ENCODE results near the gene SMAP1.
"Not testable (repeated sequence)": the region's sequence is repeated elsewhere in the genome, so short reads cannot be mapped to it uniquely, and the experiment has no call there.

The SMAP1 gene

GRCh38 chr6:70684794-70685493 is 17.3 kb downstream of the SMAP1 start:
- FAIRE-seq = no peak

- FAIRE-seq = no peak
Measured at GRCh38 chr6:70685494-70686180, 18.0 kb downstream of the SMAP1 start.

GRCh38 chr6:70686548-70687133 is 19.0 kb downstream of the SMAP1 start:
- peak; percentile 90 for FAIRE-seq

- no peak for FAIRE-seq
Measured at GRCh38 chr6:70693887-70694286, 26.2 kb downstream of the SMAP1 start.

- FAIRE-seq = no peak
Measured at GRCh38 chr6:70694371-70694770, 26.7 kb downstream of the SMAP1 start.

GRCh38 chr6:70700922-70701876 is 33.5 kb downstream of the SMAP1 start:
- no peak for FAIRE-seq

GRCh38 chr6:70705772-70706171 is 38.1 kb downstream of the SMAP1 start:
- no peak for FAIRE-seq

GRCh38 chr6:70706491-70707123 is 38.9 kb downstream of the SMAP1 start:
- peak; percentile 55 for FAIRE-seq

- FAIRE-seq = no peak
Measured at GRCh38 chr6:70707893-70708292, 40.2 kb downstream of the SMAP1 start.

- FAIRE-seq = no peak
Measured at GRCh38 chr6:70708448-70708847, 40.8 kb downstream of the SMAP1 start.

GRCh38 chr6:70709826-70710225 is 42.1 kb downstream of the SMAP1 start:
- FAIRE-seq = no peak

- no peak for FAIRE-seq
Measured at GRCh38 chr6:70714716-70715257, 47.1 kb downstream of the SMAP1 start.

GRCh38 chr6:70717038-70717801 is 49.5 kb downstream of the SMAP1 start:
- FAIRE-seq = no peak

- no peak for FAIRE-seq
Measured at GRCh38 chr6:70724524-70724923, 56.8 kb downstream of the SMAP1 start.

GRCh38 chr6:70725817-70726415 is 58.2 kb downstream of the SMAP1 start:
- no peak for FAIRE-seq

- FAIRE-seq = no peak
Measured at GRCh38 chr6:70734381-70734780, 66.7 kb downstream of the SMAP1 start.

GRCh38 chr6:70734979-70735378 is 67.3 kb downstream of the SMAP1 start:
- no peak for FAIRE-seq

GRCh38 chr6:70735513-70735912 is 67.8 kb downstream of the SMAP1 start:
- no peak for FAIRE-seq

- no peak for FAIRE-seq
Measured at GRCh38 chr6:70738028-70738427, 70.3 kb downstream of the SMAP1 start.

GRCh38 chr6:70739534-70739933 is 71.9 kb downstream of the SMAP1 start:
- peak; percentile 43 for FAIRE-seq

- not testable (repeated sequence) for FAIRE-seq
Measured at GRCh38 chr6:70740746-70741145, 73.1 kb downstream of the SMAP1 start.
